ENCODE data around the gene AEBP1.

AEBP1 gene

GRCh38 chr7:44104860-44105771, 971 bp downstream of the AEBP1 start:
- Histone ChIP-seq H3K9me3 (ENCODE audit: insufficient read depth, low read length) (no peaks in the 10 kb centered on the region), H3K4me1 (ENCODE audit: low read length) (peaks cover 17% of the 10 kb centered on the region), H3K9ac (ENCODE audit: low read length) (no peak overlapping the region), H3K4me3 (ENCODE audit: low read length) (no peak overlapping the region), H3K27me3 (ENCODE audit: low read depth, low read length) (no peaks in the 10 kb centered on the region), H3K79me2 (ENCODE audit: low read length) (no peaks in the 10 kb centered on the region), H2AFZ (ENCODE audit: low read depth, low read length) (no peak overlapping the region), H4K20me1 (ENCODE audit: insufficient read depth, low read length) (no peaks in the 10 kb centered on the region), H3K27ac (ENCODE audit: low read length) (no peak overlapping the region), H3K4me2 (ENCODE audit: low read length) (no peak overlapping the region), H3K36me3 (replicated peaks; ENCODE audit: low read depth, low read length) (no peaks in the 10 kb centered on the region)
- TF ChIP-seq EZH2phosphoT487 (IDR thresholded peaks at IDR 0.05; ENCODE audit: low read depth), result no peak
- TF ChIP-seq, protein P1, sequence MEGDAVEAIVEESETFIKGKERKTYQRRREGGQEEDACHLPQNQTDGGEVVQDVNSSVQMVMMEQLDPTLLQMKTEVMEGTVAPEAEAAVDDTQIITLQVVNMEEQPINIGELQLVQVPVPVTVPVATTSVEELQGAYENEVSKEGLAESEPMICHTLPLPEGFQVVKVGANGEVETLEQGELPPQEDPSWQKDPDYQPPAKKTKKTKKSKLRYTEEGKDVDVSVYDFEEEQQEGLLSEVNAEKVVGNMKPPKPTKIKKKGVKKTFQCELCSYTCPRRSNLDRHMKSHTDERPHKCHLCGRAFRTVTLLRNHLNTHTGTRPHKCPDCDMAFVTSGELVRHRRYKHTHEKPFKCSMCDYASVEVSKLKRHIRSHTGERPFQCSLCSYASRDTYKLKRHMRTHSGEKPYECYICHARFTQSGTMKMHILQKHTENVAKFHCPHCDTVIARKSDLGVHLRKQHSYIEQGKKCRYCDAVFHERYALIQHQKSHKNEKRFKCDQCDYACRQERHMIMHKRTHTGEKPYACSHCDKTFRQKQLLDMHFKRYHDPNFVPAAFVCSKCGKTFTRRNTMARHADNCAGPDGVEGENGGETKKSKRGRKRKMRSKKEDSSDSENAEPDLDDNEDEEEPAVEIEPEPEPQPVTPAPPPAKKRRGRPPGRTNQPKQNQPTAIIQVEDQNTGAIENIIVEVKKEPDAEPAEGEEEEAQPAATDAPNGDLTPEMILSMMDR (IDR thresholded peaks at IDR 0.05; ENCODE audit: low read depth, low read length), result no peak

GRCh38 chr7:44105832-44106231, 1.7 kb downstream of the AEBP1 start:
- Histone ChIP-seq H2AFZ (ENCODE audit: low read depth, low read length) (no peak overlapping the region), H3K4me1 (ENCODE audit: low read length) (peaks cover 11% of the 10 kb centered on the region), H3K79me2 (ENCODE audit: low read length) (no peaks in the 10 kb centered on the region), H4K20me1 (ENCODE audit: insufficient read depth, low read length) (no peaks in the 10 kb centered on the region), H3K9me3 (ENCODE audit: insufficient read depth, low read length) (no peaks in the 10 kb centered on the region), H3K27me3 (ENCODE audit: low read depth, low read length) (no peaks in the 10 kb centered on the region), H3K4me3 (ENCODE audit: low read length) (no peak overlapping the region), H3K4me2 (ENCODE audit: low read length) (no peak overlapping the region), H3K9ac (ENCODE audit: low read length) (no peak overlapping the region), H3K36me3 (replicated peaks; ENCODE audit: low read depth, low read length) (no peaks in the 10 kb centered on the region), H3K27ac (ENCODE audit: low read length) (no peak overlapping the region)
- TF ChIP-seq, protein P1 (IDR thresholded peaks at IDR 0.05; ENCODE audit: low read depth, low read length), result no peak
- TF ChIP-seq EZH2phosphoT487 (IDR thresholded peaks at IDR 0.05; ENCODE audit: low read depth), result no peak

- H3K27ac ChIP-seq (ENCODE audit: low read length), result no peak overlapping the region
- H3K9ac ChIP-seq (ENCODE audit: low read length), result no peak overlapping the region
- no peaks in the 10 kb centered on the region for H4K20me1 ChIP-seq (ENCODE audit: insufficient read depth, low read length)
- H3K79me2 ChIP-seq (ENCODE audit: low read length), result no peaks in the 10 kb centered on the region
- H2AFZ ChIP-seq (ENCODE audit: low read depth, low read length), result no peak overlapping the region
- no peaks in the 10 kb centered on the region for H3K9me3 ChIP-seq (ENCODE audit: insufficient read depth, low read length)
- H3K4me2 ChIP-seq (ENCODE audit: low read length), result no peak overlapping the region
- TF ChIP-seq EZH2phosphoT487 (IDR thresholded peaks at IDR 0.05; ENCODE audit: low read depth), result no peak
- TF ChIP-seq, protein P1 (IDR thresholded peaks at IDR 0.05; ENCODE audit: low read depth, low read length), result no peak
- H3K4me3 ChIP-seq (ENCODE audit: low read length), result no peak overlapping the region
- H3K27me3 ChIP-seq (ENCODE audit: low read depth, low read length), result no peaks in the 10 kb centered on the region
- 0 out of 2 replicates have a peak, but pooled peaks cover 5% of the 10 kb centered on the region for H3K4me1 ChIP-seq (ENCODE audit: low read length)
- no peaks in the 10 kb centered on the region for H3K36me3 ChIP-seq (replicated peaks; ENCODE audit: low read depth, low read length)
Observed at GRCh38 chr7:44106311-44107065, 2.3 kb downstream of the AEBP1 start.

Measured in OCI-LY3 (cell line).